Muscle of leg (tissue), 11 donors: ENCODE measurements around the gene KIF25. TPM values are rescaled to one million over a fixed set of nuclear protein-coding genes. Genes with fewer than 3 reads are reported as not detected.

ENCODE experiments used
- DNase-seq: peaks from one replicate; pipeline ENCODE4 v3.0.0; 2013
- H3K27ac ChIP-seq: one replicate; pipeline ENCODE4 v1.5.1; 2013; ENCODE audit warnings: mild to moderate bottlenecking, low read length, control low read depth
- H3K27me3 ChIP-seq: one replicate; pipeline ENCODE4 v1.6.1; 2013; ENCODE audit warnings: low read length; ENCODE audit not compliant: control insufficient read depth, insufficient read depth
- H3K36me3 ChIP-seq: one replicate; pipeline ENCODE4 v1.6.1; 2013; ENCODE audit warnings: low read length; ENCODE audit not compliant: control insufficient read depth, insufficient read depth
- H3K4me1 ChIP-seq: one replicate; pipeline ENCODE4 v1.6.1; 2013; ENCODE audit warnings: low read length; ENCODE audit not compliant: control insufficient read depth, insufficient read depth
- H3K4me3 ChIP-seq: one replicate; pipeline ENCODE4 v1.5.1; 2013; ENCODE audit warnings: low read length, control low read depth
- H3K9me3 ChIP-seq: replicated peaks from 2 replicates; pipeline ENCODE4 v1.6.1; 2013; ENCODE audit warnings: low read depth, low read length; ENCODE audit not compliant: control insufficient read depth
- WGBS: methylation state at CpG from one replicate; pipeline ENCODE4 v1.1.5; 2013; ENCODE audit warnings: missing lambda C conversion rate; ENCODE audit not compliant: insufficient coverage; 5-methylcytosine and 5-hydroxymethylcytosine counted together
- polyA plus RNA-seq, 8 donors: library from polyadenylated mRNA; unstranded; fragments of 120-200 nt; gene quantifications; one replicate each; pipeline versions ENCODE4 v1.2.1 to v1.2.3, GENCODE V29; 2013; ENCODE audit warnings: inconsistent platforms in 1 of 8, low replicate concordance in 1 of 8; ENCODE audit not compliant: insufficient read length in 8 of 8, insufficient read depth in 1 of 8
- total RNA-seq: library from RNA; stranded (reverse); fragments of 120-200 nt; gene quantifications from one replicate; pipeline ENCODE4 v1.2.4, GENCODE V29; 2013

KIF25 gene
- total and polyA plus RNA-seq, 9 donors: 0.24 to 1.8 (median 0.69) TPM

DNA sequence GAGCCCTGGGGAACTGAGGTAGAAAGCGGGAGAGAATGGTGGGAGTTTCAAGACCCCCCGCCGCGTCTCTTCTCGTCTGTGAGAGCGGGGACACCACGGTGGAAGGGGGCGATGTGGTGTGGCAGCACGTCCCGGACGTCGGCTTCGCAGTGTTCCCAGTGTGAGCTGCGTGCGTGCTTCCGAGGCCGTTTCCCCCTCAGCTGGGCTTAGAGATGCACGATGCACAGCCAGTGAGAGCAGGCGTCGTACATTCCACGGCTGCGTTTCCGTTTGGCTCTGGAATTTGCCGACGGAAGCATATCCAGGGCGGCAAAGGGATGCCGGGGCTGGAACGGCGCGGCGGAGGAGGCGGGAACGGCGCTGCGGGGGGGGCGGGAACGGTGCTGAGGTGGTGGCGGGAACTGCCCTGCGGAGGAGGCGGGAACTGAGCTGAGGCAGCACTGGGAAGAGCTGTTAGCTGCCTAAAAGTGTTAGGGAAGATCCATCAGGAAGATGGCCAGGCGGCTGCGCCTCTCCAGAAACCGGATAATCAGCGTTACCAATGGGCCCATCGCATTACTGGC is 37.7 kb downstream of the KIF25 start:
- peaks cover 10% of the 10 kb centered on the region for H3K27me3 ChIP-seq
- peak overlapping the region; percentile 87 for H3K27ac ChIP-seq
- peak; percentile 90 for DNase-seq
- peak overlapping the region; percentile 28 for H3K4me3 ChIP-seq
- H3K36me3 ChIP-seq: no peaks in the 10 kb centered on the region
- H3K4me1 ChIP-seq: peaks cover 39% of the 10 kb centered on the region
- H3K9me3 ChIP-seq: peaks cover 13% of the 10 kb centered on the region
- WGBS: 11% methylated on average over 27 of the region's 45 CpGs

DNA sequence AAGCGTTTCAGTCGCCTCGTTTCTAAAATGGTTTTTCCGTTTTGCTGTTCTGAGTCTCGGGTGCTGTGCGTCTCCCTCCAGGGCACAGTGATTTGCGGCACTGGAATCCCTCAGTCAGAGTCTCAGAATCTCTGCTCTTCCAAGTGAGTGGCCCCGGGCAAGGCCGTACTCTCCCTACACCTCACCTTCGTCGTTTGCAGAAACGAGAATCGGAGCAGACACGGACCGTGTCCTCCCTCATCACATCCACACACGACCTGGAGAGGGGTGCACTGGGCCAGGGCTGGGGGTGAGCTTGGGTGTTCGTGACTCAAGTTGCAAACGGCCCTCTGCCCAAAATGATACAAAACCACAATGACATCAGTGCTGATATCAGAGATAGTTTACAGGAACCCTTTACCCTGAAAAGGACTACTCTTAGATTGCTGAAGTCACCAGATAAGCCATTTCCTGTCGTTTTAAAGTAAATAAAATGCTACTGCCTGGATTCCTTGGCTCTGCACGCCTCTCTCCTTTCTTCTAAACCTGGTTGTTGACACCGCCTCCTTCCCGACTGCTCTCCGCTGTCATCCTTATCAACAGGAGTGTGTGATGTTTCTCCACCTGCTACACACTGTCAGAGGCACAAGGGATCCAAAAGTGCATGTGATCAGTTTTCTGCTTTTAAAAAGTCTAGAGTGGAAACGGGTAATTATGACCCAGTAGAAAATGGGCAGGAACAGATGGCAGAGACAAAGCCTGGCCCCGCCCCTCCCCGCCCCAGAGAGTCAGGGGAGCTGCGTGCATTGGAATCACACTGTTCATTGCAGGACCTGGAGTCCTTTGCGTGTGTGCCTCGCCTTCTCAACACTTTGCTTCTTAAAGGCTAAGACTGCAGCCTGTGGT is 38.4 kb downstream of the KIF25 start:
- DNase-seq: peak; percentile 54
- Histone ChIP-seq H3K9me3 (peaks cover 19% of the 10 kb centered on the region), H3K27me3 (peaks cover 10% of the 10 kb centered on the region), H3K4me1 (peaks cover 34% of the 10 kb centered on the region), H3K4me3 (peak overlapping the region; percentile 28), H3K36me3 (no peaks in the 10 kb centered on the region), H3K27ac (peak overlapping the region; percentile 87)
- WGBS: 56% methylated on average over 16 of the region's 29 CpGs

DNA sequence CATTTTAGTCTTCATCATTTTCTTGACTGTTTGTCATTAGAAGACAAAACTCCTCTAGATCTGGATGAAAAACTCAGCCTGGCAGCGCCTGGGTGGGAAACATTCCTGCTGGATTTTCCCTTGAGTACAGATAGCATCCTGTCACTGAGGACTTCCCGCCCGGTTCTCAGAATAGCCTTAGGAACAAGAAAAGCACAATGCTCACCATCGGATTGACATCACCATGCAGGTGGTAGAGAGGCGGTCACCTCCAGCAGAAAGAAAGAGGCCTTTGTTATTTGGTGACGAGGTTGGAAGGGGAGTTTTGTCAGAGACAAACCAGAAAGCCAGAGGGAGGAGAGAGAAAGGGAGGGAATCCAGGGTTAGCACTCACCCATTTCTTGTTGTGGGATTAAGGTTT is 39.8 kb downstream of the KIF25 start:
- Histone ChIP-seq H3K27me3 (peaks cover 10% of the 10 kb centered on the region), H3K27ac (peak overlapping the region; percentile 87), H3K36me3 (no peaks in the 10 kb centered on the region), H3K9me3 (peaks cover 26% of the 10 kb centered on the region), H3K4me3 (no peak overlapping the region), H3K4me1 (peaks cover 21% of the 10 kb centered on the region)
- DNase-seq: peak; percentile 72
- WGBS: 89% methylated on average over 6 of the region's 6 CpGs

DNA sequence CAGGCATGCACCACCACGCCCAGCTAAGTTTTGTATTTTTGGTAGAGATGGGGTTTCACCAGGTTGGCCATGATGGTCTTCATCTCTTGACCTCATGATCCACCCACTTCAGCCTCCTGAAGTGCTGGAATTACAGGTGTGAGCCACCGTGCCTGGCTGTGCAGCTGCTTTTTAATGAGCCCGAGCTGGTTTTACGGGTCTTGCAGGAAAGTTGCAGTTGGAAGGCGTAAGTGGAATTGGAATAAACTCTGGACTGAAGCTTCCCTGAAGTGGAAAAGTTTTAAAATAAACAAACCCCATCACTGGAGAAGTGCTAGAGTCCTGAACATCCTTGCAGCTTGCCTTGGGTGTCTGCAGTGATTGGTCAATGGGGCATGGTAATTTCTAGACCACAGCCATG is 40.4 kb downstream of the KIF25 start:
- no CpG with 5 or more reads among the region's 5 CpGs for WGBS
- H3K27me3 ChIP-seq: peaks cover 10% of the 10 kb centered on the region
- no peaks in the 10 kb centered on the region for H3K36me3 ChIP-seq
- peaks cover 17% of the 10 kb centered on the region for H3K4me1 ChIP-seq
- peaks cover 28% of the 10 kb centered on the region for H3K9me3 ChIP-seq
- no peak overlapping the region for H3K4me3 ChIP-seq
- peak overlapping the region; percentile 87 for H3K27ac ChIP-seq
- DNase-seq: no peak

DNA sequence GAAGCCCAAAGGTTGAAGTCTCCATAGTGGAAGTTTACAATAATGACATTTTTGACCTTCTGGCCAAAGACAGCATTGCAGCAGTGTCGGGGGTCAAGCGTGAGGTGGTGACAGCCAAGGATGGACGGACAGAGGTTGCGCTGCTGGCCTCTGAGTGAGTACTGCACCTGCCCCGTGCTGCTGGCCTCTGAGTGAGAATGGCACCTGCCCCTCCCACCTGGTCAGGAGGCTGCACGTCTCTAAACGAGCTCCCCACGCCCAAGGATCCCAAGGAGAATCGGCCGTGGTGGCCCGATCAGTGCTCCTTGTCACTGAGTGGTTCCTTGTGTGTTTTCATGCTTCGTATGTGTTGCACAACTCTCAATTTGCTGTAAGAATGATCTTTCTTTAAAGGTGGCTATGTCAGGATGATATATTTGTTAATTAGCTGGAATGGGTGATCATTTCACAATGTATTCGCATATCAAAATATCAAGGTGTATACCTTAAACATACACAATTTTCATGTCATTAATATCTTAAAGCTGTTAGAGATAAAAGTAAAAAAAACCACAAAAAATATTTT is 41.2 kb downstream of the KIF25 start:
- Histone ChIP-seq H3K27ac (no peak overlapping the region), H3K4me1 (peaks cover 16% of the 10 kb centered on the region), H3K9me3 (peaks cover 28% of the 10 kb centered on the region), H3K27me3 (peaks cover 10% of the 10 kb centered on the region), H3K36me3 (no peaks in the 10 kb centered on the region), H3K4me3 (no peak overlapping the region)
- 89% methylated on average over 11 of the region's 13 CpGs for WGBS
- DNase-seq: no peak

DNA sequence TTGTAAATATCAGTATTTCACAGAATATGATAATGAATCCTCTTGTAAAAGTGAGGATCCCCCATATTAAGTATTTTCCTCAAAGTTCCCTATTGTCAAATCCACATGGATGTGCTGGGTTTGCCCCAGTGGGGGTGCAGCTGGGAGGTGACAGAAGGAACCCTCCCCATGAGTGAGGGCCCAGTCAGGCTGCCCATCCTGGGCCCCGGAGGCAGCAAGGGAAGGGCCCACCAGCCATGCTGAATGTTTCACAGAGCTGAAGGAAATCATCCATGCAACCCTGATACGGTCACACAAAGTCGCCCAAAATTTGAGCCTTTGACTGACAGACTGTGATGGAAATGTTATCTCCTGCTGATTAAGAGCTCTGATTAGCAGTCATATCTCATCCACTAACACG is 41.8 kb downstream of the KIF25 start:
- H3K4me3 ChIP-seq: no peak overlapping the region
- no peak overlapping the region for H3K27ac ChIP-seq
- WGBS: 80% methylated on average over 1 of the region's 4 CpGs
- H3K9me3 ChIP-seq: peaks cover 28% of the 10 kb centered on the region
- H3K36me3 ChIP-seq: no peaks in the 10 kb centered on the region
- DNase-seq: no peak
- peaks cover 10% of the 10 kb centered on the region for H3K27me3 ChIP-seq
- peaks cover 17% of the 10 kb centered on the region for H3K4me1 ChIP-seq

DNA sequence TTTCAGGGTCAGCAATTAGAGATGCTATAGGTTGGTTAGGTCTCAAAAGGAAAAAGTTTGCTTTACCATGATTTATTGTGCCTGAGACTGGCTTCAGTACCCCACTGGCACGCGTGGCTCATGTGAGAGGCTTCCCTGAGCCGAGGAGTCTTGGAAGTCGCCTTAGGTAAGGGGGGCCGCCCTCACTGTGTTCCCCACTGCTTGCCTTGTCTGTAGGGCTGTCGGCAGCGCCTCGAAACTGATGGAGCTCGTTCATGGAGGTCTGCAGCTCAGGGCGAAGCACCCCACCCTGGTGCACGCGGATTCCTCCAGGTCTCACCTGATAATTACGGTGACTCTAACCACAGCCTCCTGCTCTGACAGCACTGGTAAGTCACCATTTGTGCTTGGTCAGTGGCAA is 42.4 kb downstream of the KIF25 start:
- WGBS: 84% methylated on average over 10 of the region's 13 CpGs
- H3K9me3 ChIP-seq: peaks cover 28% of the 10 kb centered on the region
- no peaks in the 10 kb centered on the region for H3K36me3 ChIP-seq
- no peak for DNase-seq
- no peak overlapping the region for H3K27ac ChIP-seq
- H3K27me3 ChIP-seq: peaks cover 9% of the 10 kb centered on the region
- peaks cover 17% of the 10 kb centered on the region for H3K4me1 ChIP-seq
- H3K4me3 ChIP-seq: no peak overlapping the region

DNA sequence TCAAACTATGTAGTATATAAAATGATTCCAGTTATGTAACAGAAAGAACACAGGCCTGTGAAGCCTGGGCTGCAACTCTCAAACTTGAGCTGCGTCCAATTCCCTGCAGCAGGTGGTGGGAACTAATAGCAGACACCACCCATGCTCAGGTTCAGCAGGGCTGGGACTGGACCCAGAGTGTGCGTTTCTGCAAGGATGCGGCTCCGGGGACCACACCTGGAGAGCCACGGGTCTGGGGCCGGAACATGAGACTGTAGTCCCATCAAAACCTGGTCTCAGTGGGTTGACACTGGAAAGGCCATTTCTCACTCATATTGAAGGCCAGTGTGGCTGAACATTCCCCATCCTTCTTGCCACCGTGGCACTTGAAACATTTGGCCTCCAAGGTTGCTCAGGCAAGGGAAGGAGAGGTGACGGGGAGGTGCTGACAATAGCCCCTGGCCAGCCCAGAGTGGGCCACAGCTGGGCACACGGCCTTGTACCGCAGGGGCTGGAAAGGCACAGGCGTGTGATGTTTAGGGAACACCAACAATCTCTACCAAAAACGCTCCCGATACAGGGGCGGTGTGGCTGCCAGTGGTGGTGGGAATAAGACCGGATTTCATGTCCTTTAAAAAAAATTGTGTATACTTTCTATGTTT is 43.5 kb downstream of the KIF25 start:
- 95% methylated on average over 6 of the region's 15 CpGs for WGBS
- peaks cover 28% of the 10 kb centered on the region for H3K9me3 ChIP-seq
- H3K36me3 ChIP-seq: no peaks in the 10 kb centered on the region

DNA sequence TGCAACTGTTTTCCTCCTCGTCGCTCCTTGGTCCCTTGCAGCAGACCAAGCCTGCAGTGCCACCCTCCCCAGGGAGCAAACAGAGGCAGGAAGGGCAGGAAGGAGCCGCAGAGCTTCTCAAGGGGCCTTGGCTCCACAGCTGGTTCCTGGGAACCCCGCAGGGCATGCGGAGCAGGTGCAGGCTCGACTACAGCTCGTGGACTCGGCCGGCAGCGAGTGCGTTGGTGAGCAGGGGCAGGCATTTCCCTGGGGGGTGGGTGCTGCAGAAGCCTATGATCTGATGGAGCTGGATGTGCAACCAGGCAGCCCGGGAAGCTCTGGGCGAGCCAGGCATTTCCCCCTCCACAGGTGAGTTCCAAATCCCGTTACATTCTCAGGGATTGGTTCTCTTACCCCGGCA is 44.5 kb downstream of the KIF25 start:
- Histone ChIP-seq H3K4me1 (peaks cover 17% of the 10 kb centered on the region), H3K27ac (no peak overlapping the region), H3K4me3 (no peak overlapping the region), H3K9me3 (peaks cover 28% of the 10 kb centered on the region), H3K36me3 (no peaks in the 10 kb centered on the region), H3K27me3 (peaks cover 2% of the 10 kb centered on the region)
- no peak for DNase-seq
- 91% methylated on average over 15 of the region's 15 CpGs for WGBS

More for the DNA sequence above, 43.5 kb downstream of the KIF25 start:
- Histone ChIP-seq H3K4me3 (no peak overlapping the region), H3K4me1 (peaks cover 20% of the 10 kb centered on the region), H3K27me3 (peaks cover 2% of the 10 kb centered on the region), H3K27ac (no peak overlapping the region)
- DNase-seq: no peak
